Pancreas (tissue), 10 donors: ENCODE measurements around the gene KIAA0513. TPM values are rescaled to one million over a fixed set of nuclear protein-coding genes. Genes with fewer than 3 reads are reported as not detected.

Experiments
- ATAC-seq, 4 donors: fragments of 200-7000 bp; cut with Tn5 transposase; one replicate each; pipeline versions ENCODE4 v1.8.0 to v1.9.1; 2020; ENCODE audit warnings: mild to moderate bottlenecking in 4 of 4, moderate library complexity in 4 of 4
- DNase-seq, 6 donors: peaks; one replicate each; pipeline ENCODE4 v3.0.0-alpha.2; 2020
- FAIRE-seq: peaks from 2 replicates; lab custom pipeline; 2012; peaks lifted over from hg19 to GRCh38; lab: Jason Lieb, UNC
- H3K27ac ChIP-seq, 4 donors: fragments of 200-600 bp; sonication (generic); 1 replicate in 3 of 4; 2 replicates in 1 of 4; pipeline versions ENCODE4 v1.5.0 to v1.8.0; 2020
- H3K27me3 ChIP-seq, 4 donors: fragments of 200-600 bp; one replicate each; pipeline ENCODE4 v1.8.0; 2021
- H3K36me3 ChIP-seq, 3 donors: fragments of 200-600 bp; sonication (generic) in 1 of 3; one replicate each; pipeline versions ENCODE4 v1.5.0 to v1.8.0; 2020 to 2021
- H3K4me1 ChIP-seq, 3 donors: fragments of 200-600 bp; one replicate each; pipeline ENCODE4 v1.8.0; 2021
- H3K4me3 ChIP-seq, 4 donors: fragments of 200-600 bp; sonication (generic) in 2 of 4; one replicate each; pipeline versions ENCODE4 v1.5.0 to v1.8.0; 2020 to 2021
- H3K9me3 ChIP-seq, 4 donors: fragments of 200-600 bp; one replicate each; pipeline ENCODE4 v1.8.0; 2021
- WGBS, 2 donors: extraction: QIAGEN DNeasy Blood & Tissue Kit; methylation state at CpG; one replicate each; pipeline ENCODE4 v1.1.7; 2013; 5-methylcytosine and 5-hydroxymethylcytosine counted together
- intact Hi-C, 3 donors: fragments of 100-400 bp; cut with DNase I; formaldehyde crosslinking; loops; one replicate each; pipeline versions ENCODE4 v1.11.1 to v1.14.2; 2022
- polyA plus RNA-seq, 2 donors: library from polyadenylated mRNA; stranded (reverse); fragments of 200-250 nt; gene quantifications; one replicate each; pipeline ENCODE4 v1.2.3, GENCODE V29; 2013
- total RNA-seq, 6 donors: library from RNA; stranded (reverse); fragmentation: NEBNext Ultra II Directional in 4 of 6; extraction: Animal tissue kit (Norgen Biotek cat#: 25700) in 4 of 6; gene quantifications; one replicate each; pipeline versions ENCODE4 v1.2.1 to v1.2.4, GENCODE V29; 2021 to 2023
- TF ChIP-seq, protein P1 (sequence below), 4 donors: fragments of 200-600 bp; sonication (generic) in 3 of 4; IDR thresholded peaks; one replicate each; pipeline versions ENCODE4 v1.5.0 to v1.8.0; 2021; ENCODE audit warnings: antibody characterized with exemption in 4 of 4
- donor health status: healthy with polysubstance abuse.
- donor health status: DM: no; HTN: no; CAD: no; lungs with moderate emphysema.
- donor health status: DM: no; HTN: no; CAD: no.
- donor health status: control.
- donor health status: control.
- donor health status: Bipolar disorder and iron deficiency.
- donor health status: DM: yes; HTN: yes; CAD: no.
- donor health status: DM: no; HTN: no; CAD: no.
- donor health status: DM: no; HTN: no; CAD: no.
- donor health status: DM: yes; HTN: yes; CAD: no.

KIAA0513 gene
- total and polyA plus RNA-seq, 8 donors: 3.5 to 22.1 (median 16.2) TPM

DNA sequence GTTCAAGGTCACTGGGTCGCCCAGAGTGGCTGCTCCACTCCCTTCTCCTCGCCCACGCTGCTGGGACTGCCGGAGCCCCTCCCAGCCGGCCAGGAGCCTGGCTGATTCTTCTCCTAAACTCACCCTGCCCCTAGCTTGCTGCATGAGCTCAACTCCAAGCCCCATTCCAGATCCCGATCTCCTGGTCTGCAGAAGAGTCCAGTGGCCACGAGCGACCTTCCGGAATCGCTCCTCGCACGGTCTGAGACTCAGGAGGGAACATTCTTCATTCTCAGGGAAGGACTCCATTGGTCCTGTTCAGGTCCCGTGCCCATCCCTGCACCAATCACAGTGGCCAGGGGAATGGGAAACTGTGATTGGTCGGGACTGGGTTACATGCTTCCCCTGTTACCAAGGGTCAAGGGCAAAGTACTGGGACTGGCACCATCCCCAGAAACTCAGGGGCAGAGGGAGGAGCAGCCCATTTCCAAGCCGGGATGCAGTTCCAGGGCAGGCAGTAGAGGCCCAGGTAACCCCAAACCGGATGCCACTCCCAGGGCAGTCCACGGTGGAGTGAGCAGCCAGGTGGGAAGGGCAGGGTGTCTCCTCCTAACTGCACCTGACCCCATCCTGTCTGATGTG lies 109.2 kb downstream of the KIAA0513 start:
- intact Hi-C loops: no loop called here
- peak; percentile 18 to 62 (median 44) for ATAC-seq
- TF ChIP-seq, protein P1, sequence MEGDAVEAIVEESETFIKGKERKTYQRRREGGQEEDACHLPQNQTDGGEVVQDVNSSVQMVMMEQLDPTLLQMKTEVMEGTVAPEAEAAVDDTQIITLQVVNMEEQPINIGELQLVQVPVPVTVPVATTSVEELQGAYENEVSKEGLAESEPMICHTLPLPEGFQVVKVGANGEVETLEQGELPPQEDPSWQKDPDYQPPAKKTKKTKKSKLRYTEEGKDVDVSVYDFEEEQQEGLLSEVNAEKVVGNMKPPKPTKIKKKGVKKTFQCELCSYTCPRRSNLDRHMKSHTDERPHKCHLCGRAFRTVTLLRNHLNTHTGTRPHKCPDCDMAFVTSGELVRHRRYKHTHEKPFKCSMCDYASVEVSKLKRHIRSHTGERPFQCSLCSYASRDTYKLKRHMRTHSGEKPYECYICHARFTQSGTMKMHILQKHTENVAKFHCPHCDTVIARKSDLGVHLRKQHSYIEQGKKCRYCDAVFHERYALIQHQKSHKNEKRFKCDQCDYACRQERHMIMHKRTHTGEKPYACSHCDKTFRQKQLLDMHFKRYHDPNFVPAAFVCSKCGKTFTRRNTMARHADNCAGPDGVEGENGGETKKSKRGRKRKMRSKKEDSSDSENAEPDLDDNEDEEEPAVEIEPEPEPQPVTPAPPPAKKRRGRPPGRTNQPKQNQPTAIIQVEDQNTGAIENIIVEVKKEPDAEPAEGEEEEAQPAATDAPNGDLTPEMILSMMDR (IDR thresholded peaks at IDR 0.05): no peak
- WGBS, 2 donors: 69 to 70% methylated on average over 17 of the region's 17 CpGs
- Histone ChIP-seq H3K4me1 (peaks cover 4 to 14% (median 8%) of the 10 kb centered on the region in 3 donors), H3K27ac (peak overlapping the region; percentile 39 to 63 (median 57)), H3K36me3 (no peaks in the 10 kb centered on the region), H3K27me3 (no peaks in the 10 kb centered on the region), H3K9me3 (no peaks in the 10 kb centered on the region), H3K4me3 (peak overlapping the region in 2 of 4 donors; percentile 28 to 36)
- no peak for FAIRE-seq
- peak in 4 of 6 donors; percentile 46 to 58 (median 48) for DNase-seq

DNA sequence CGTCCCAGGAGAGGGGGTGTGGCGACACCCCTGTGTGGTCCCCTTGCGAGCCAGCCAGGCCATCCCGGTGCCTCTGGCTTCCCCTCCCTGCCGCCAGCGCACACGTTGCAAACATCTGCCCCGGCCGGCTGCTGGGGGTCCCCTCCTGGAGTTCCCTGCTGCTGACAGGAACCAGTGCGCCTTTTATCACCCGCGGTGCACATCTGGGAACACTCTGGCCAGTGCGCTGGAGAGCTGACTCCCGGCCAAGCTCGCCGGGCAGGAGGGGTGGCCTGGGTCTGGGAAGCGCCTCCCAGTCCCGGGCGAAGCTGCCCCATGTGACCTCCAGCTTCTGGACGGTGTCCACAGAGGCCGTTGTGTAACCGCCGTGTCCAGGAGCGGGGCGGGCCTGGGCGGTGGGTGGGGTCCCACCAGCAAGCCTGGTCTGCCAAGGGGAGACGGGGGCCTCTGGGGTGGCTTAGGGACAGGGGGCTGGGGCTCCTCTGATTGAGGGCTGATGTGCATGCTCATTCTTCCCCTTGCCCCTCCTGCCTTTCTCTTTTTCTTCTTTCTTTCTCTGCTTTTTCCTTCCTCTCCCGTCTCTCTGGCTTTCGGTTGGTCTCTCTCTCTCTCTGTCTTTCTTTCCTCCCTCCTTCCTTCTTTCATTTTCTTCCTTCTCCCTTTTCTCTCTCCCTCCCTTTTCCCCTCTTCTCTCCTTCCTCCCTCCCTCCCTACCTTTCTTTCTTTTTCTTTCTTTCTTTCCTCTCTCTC lies 109.9 kb downstream of the KIAA0513 start:
- DNase-seq: peak; percentile 90 to 97 (median 92)
- no peaks in the 10 kb centered on the region for H3K27me3 ChIP-seq
- TF ChIP-seq, protein P1 (IDR thresholded peaks at IDR 0.05): no peak
- intact Hi-C loops: no loop called here
- no peaks in the 10 kb centered on the region for H3K36me3 ChIP-seq
- peaks cover 4 to 14% (median 8%) of the 10 kb centered on the region in 3 donors for H3K4me1 ChIP-seq
- ATAC-seq: peak; percentile 91 to 96 (median 94)
- 3 to 4% methylated on average over 29 of the region's 29 CpGs for WGBS, 2 donors
- FAIRE-seq: no peak
- peak overlapping the region; percentile 39 to 63 (median 57) for H3K27ac ChIP-seq
- peak overlapping the region in 2 of 4 donors; percentile 28 to 36 for H3K4me3 ChIP-seq
- H3K9me3 ChIP-seq: no peaks in the 10 kb centered on the region

DNA sequence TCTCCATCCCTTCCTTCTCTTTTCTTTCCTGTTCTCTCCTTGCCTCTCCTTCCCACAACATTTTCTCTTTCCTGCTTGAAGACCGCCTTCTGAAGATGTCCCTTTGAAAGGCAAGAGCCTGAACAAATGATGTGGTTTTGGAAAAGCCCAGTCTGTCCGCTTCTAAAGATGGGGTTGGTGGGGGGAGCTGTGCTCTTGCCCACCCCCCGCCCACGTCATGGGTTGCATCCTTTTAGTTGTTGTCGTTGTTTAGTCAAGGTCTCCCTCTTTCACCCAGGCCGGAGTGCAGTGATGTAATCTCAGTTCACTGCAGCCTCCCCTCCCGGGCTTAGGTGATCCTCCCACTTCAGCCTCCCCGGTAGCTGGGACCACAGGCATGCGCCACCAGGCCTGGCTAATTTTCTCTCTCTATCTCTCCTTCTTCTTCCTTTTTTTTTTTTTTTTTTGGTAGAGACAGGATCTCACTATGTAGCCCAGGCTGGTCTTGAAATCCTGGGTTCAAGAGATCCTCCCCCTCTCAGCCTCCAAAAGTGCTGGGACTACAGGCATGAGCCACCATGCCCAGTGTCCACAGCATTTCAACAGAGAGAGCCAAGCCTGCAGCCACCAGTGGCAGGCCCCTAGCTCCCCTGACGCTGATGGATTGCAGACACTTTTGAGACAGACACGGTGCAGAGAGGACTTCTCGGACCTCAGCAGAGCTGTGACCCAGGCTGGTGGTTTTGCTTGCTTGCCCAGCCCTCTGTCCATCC lies 110.7 kb downstream of the KIAA0513 start:
- 75 to 78% methylated on average over 12 of the region's 12 CpGs for WGBS, 2 donors
- Histone ChIP-seq H3K4me1 (peaks cover 4 to 14% (median 8%) of the 10 kb centered on the region in 3 donors), H3K4me3 (peak overlapping the region in 1 of 4 donors; percentile 36)

DNA sequence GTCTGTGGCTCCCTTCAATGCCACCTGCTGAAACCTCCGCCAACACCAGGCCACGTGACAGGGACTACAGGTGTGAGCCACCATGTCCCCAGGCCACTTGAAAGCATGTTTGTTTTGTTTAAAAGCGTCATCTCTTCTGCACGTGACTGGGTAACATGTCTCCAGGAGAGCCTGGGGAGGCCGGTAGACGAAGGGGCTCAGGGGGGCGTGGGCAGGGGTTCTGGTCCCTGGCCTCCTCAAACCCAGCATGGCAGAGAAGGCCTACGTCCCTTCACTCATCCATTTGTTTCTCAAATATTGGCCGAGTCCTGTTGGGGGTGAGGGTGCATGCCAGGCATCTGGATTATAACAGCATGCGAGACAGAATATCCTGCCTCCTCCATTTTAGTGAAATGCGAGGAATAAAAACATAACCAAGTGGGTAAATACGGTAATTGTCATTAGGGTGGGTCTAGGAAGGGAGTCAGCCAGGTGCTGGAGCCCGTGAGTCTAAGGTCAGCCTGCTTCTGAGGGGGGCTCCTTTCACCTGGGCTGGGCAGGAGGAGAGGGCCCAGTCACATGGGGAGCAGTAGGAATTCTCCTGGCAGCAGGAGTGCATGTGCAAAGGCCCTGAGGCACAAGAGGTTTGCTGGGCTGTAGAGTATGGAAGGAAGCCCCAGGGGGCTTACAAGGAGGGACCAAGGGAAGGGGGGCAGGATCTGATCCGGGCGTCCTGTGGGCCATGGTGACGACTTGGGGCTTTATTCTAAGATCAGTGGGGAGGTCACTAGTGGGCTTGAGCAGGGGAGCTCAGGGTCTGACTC lies 111.4 kb downstream of the KIAA0513 start:
- H3K4me1 ChIP-seq: peaks cover 4 to 14% (median 8%) of the 10 kb centered on the region in 3 donors
- FAIRE-seq (no peak), ATAC-seq (peak; percentile 5 to 30 (median 20)), DNase-seq (peak in 4 of 6 donors; percentile 53 to 66 (median 56))
- 79 to 84% methylated on average over 16 of the region's 16 CpGs for WGBS, 2 donors
- TF ChIP-seq, protein P1 (IDR thresholded peaks at IDR 0.05): no peak
- H3K36me3 ChIP-seq: no peaks in the 10 kb centered on the region
- H3K27ac ChIP-seq: no peak overlapping the region
- H3K9me3 ChIP-seq: no peaks in the 10 kb centered on the region
- H3K4me3 ChIP-seq: no peak overlapping the region
- no peaks in the 10 kb centered on the region for H3K27me3 ChIP-seq
- intact Hi-C loops: no loop called here

More for the DNA sequence above, 110.7 kb downstream of the KIAA0513 start:
- no peaks in the 10 kb centered on the region for H3K36me3 ChIP-seq
- H3K9me3 ChIP-seq: no peaks in the 10 kb centered on the region
- ATAC-seq (no peak), DNase-seq (no peak), FAIRE-seq (no peak)
- peak overlapping the region in 2 of 4 donors; percentile 61 to 63 for H3K27ac ChIP-seq
- TF ChIP-seq, protein P1 (IDR thresholded peaks at IDR 0.05): no peak
- no peaks in the 10 kb centered on the region for H3K27me3 ChIP-seq
- intact Hi-C loops: no loop called here
